HUES6 (cell line): ENCODE measurements around the gene ATG7.

Experiments
- H3K27ac ChIP-seq: 2 replicates; pipeline ENCODE4 v1.7.0; 2013; ENCODE audit warnings: low read depth, mild to moderate bottlenecking, low read length, inconsistent platforms
- H3K27me3 ChIP-seq: 2 replicates; pipeline ENCODE4 v1.6.1; 2013; ENCODE audit warnings: low read length; ENCODE audit not compliant: control insufficient read depth, insufficient read depth
- H3K36me3 ChIP-seq: 2 replicates; pipeline ENCODE4 v1.6.1; 2013; ENCODE audit warnings: low read length; ENCODE audit not compliant: control insufficient read depth, insufficient read depth
- H3K4me1 ChIP-seq: 2 replicates; pipeline ENCODE4 v1.6.1; 2013; ENCODE audit warnings: low read length; ENCODE audit not compliant: control insufficient read depth, insufficient read depth
- H3K4me3 ChIP-seq: 2 replicates; pipeline ENCODE4 v1.5.1; 2013; ENCODE audit warnings: low read depth, low read length
- H3K9ac ChIP-seq: one replicate; pipeline ENCODE4 v1.6.1; 2013; ENCODE audit warnings: mild to moderate bottlenecking, low read length
- H3K9me3 ChIP-seq: 2 replicates; pipeline ENCODE4 v1.6.1; 2013; ENCODE audit warnings: low read depth, low read length; ENCODE audit not compliant: control insufficient read depth, insufficient read depth

The ATG7 gene

DNA sequence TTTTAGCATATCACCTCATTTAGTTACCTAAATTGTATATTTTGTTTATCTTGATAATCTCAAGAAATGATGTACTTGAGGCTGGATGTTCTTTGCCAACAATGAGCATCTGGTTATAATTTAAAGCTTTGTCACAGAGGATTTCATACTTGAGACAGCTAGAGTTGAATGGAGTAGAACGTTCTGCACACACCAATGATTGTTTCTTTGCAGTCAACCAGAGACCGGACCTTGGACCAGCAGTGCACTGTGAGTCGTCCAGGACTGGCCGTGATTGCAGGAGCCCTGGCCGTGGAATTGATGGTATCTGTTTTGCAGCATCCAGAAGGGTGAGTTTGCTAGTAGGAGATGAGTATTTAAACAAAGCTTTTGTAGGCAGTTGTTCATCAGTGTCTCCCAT lies 90.4 kb downstream of the ATG7 start:
- Histone ChIP-seq H3K36me3 (peaks cover 30% of the 10 kb centered on the region), H3K27ac (no peak overlapping the region), H3K4me1 (peaks cover 13% of the 10 kb centered on the region; the same call in 1 of the 2 replicates)

DNA sequence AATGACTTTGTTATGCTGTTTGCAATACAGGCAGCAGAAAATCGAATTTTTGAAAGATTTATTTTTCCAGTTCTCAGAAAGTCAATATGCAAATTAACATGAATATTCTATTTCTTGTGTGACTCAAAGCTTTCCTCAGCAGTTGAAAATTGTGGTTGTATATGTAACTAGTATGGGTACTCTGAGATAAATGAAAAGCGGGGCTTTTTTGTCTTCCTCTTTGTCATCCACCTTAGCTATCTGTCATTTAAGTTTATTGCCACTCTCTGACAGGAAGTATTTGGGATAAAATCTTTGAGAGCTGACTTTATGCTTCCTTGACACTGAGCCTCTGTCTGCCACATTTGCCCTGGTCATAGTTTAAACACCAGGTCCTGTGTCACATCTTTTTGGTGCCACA lies 91.5 kb downstream of the ATG7 start:
- H3K9ac ChIP-seq = no peak overlapping the region
- no peak overlapping the region for H3K4me3 ChIP-seq
- peaks cover 26% of the 10 kb centered on the region for H3K36me3 ChIP-seq
- peaks cover 13% of the 10 kb centered on the region; the same call in 1 of the 2 replicates for H3K4me1 ChIP-seq
- no peak overlapping the region for H3K27ac ChIP-seq
- no peaks in the 10 kb centered on the region for H3K27me3 ChIP-seq
- H3K9me3 ChIP-seq = no peaks in the 10 kb centered on the region

More for the DNA sequence above, 90.4 kb downstream of the ATG7 start:
- H3K27me3 ChIP-seq = no peaks in the 10 kb centered on the region
- H3K9ac ChIP-seq = no peak overlapping the region
- H3K9me3 ChIP-seq = no peaks in the 10 kb centered on the region
- no peak overlapping the region for H3K4me3 ChIP-seq

GRCh38 chr3:11364181-11364580 lies 92.0 kb downstream of the ATG7 start:
- Histone ChIP-seq H3K27ac (no peak overlapping the region), H3K4me3 (no peak overlapping the region), H3K36me3 (peaks cover 26% of the 10 kb centered on the region), H3K27me3 (no peaks in the 10 kb centered on the region), H3K9ac (no peak overlapping the region), H3K9me3 (no peaks in the 10 kb centered on the region), H3K4me1 (peaks cover 13% of the 10 kb centered on the region; the same call in 1 of the 2 replicates)

GRCh38 chr3:11367143-11367693 lies 95.0 kb downstream of the ATG7 start:
- Histone ChIP-seq H3K9ac (no peak overlapping the region), H3K27me3 (no peaks in the 10 kb centered on the region), H3K4me3 (no peak overlapping the region), H3K4me1 (peaks cover 13% of the 10 kb centered on the region; the same call in 1 of the 2 replicates), H3K36me3 (peaks cover 15% of the 10 kb centered on the region), H3K27ac (no peak overlapping the region), H3K9me3 (no peaks in the 10 kb centered on the region)

- Histone ChIP-seq H3K9ac (no peak overlapping the region), H3K4me1 (peaks cover 13% of the 10 kb centered on the region; the same call in 1 of the 2 replicates), H3K9me3 (no peaks in the 10 kb centered on the region), H3K27me3 (no peaks in the 10 kb centered on the region), H3K36me3 (peaks cover 2% of the 10 kb centered on the region), H3K4me3 (no peak overlapping the region), H3K27ac (no peak overlapping the region)
Observed at GRCh38 chr3:11370191-11370590, 98.0 kb downstream of the ATG7 start.

- Histone ChIP-seq H3K27ac (no peak overlapping the region), H3K4me3 (no peak overlapping the region), H3K36me3 (peaks cover 2% of the 10 kb centered on the region), H3K9ac (no peak overlapping the region), H3K27me3 (no peaks in the 10 kb centered on the region), H3K4me1 (peaks cover 13% of the 10 kb centered on the region; the same call in 1 of the 2 replicates), H3K9me3 (no peaks in the 10 kb centered on the region)
Observed at GRCh38 chr3:11370966-11371365, 98.8 kb downstream of the ATG7 start.

GRCh38 chr3:11371747-11372146 lies 99.5 kb downstream of the ATG7 start:
- Histone ChIP-seq H3K4me3 (no peak overlapping the region), H3K27ac (no peak overlapping the region), H3K4me1 (peaks cover 8% of the 10 kb centered on the region; the same call in 1 of the 2 replicates), H3K9me3 (no peaks in the 10 kb centered on the region), H3K36me3 (peaks cover 2% of the 10 kb centered on the region), H3K9ac (no peak overlapping the region), H3K27me3 (no peaks in the 10 kb centered on the region)

DNA sequence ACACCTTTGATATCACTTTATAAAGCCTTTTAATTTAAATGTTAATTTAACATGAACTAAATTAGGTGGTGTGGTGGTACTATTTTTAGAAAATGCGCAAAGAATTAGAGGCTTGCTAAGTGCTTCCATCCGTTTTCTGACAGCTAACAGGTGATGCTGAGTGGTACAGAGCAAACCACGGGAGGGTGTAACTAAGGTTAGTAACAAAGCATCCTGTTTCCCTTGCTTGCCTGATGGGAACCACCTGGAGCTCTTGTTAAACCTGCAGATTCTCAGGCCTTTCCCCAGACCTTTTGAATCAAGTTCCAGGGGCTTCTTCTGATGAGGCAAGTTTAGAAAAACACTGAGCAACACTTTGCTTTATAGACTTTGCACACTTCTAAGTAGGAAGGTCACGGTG lies 101.0 kb downstream of the ATG7 start:
- H3K27ac ChIP-seq = no peak overlapping the region
- H3K9ac ChIP-seq = no peak overlapping the region
- peaks cover 2% of the 10 kb centered on the region for H3K36me3 ChIP-seq
- H3K27me3 ChIP-seq = no peaks in the 10 kb centered on the region
- H3K9me3 ChIP-seq = no peaks in the 10 kb centered on the region
- no peak overlapping the region for H3K4me3 ChIP-seq
- H3K4me1 ChIP-seq = no peaks in the 10 kb centered on the region

DNA sequence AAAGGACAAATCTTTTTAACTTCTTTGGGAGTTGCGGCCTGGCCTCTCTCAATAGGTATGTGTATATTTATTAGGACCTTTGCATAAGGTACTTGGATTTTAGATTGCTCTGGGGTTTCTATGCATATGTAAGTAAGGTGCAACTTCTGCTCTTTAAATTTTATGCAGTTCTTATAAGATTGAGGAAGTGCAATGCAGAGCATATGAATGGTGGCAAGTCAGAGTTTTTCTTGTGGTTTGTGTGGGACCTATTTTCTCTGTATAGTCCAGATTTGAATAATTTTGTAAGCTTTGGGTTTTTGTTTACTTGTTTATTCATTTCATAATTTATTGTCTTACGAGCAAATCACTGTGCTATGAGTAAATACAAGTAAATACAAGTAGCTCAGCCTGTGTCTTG lies 101.5 kb downstream of the ATG7 start:
- H3K27ac ChIP-seq = no peak overlapping the region
- no peaks in the 10 kb centered on the region for H3K9me3 ChIP-seq
- no peak overlapping the region for H3K9ac ChIP-seq
- peaks cover 2% of the 10 kb centered on the region for H3K36me3 ChIP-seq
- H3K4me3 ChIP-seq = no peak overlapping the region
- H3K4me1 ChIP-seq = no peaks in the 10 kb centered on the region
- no peaks in the 10 kb centered on the region for H3K27me3 ChIP-seq

GRCh38 chr3:11375333-11376088 lies 103.3 kb downstream of the ATG7 start:
- H3K27ac ChIP-seq = no peak overlapping the region
- H3K9me3 ChIP-seq = no peaks in the 10 kb centered on the region
- no peaks in the 10 kb centered on the region for H3K27me3 ChIP-seq
- peaks cover 2% of the 10 kb centered on the region; the same call in 1 of the 2 replicates for H3K36me3 ChIP-seq
- no peak overlapping the region for H3K4me3 ChIP-seq
- H3K4me1 ChIP-seq = peaks cover 15% of the 10 kb centered on the region
- H3K9ac ChIP-seq = no peak overlapping the region

GRCh38 chr3:11377719-11378118 lies 105.5 kb downstream of the ATG7 start:
- Histone ChIP-seq H3K4me1 (peaks cover 17% of the 10 kb centered on the region), H3K27ac (no peak overlapping the region), H3K4me3 (no peak overlapping the region), H3K9me3 (no peaks in the 10 kb centered on the region), H3K9ac (no peak overlapping the region), H3K36me3 (peaks cover 2% of the 10 kb centered on the region; the same call in 1 of the 2 replicates), H3K27me3 (no peaks in the 10 kb centered on the region)
